K562 (cell line): ENCODE data around the gene SLC38A8. TPM values are rescaled to one million over a fixed set of nuclear protein-coding genes. Genes with fewer than 3 reads are reported as not detected.

Source experiments
- ATAC-seq: fragments of 200-7000 bp; cut with Tn5 transposase; 3 replicates; pipeline ENCODE4 v1.9.1; 2020; ENCODE audit warnings: moderate library complexity
- BruUV-seq: library from RNA; stranded (reverse); fragments of 400-500 nt; replicated peaks from 2 replicates; lab custom pipeline; 2021; lab: Mats Ljungman, UMichigan
- CTCF ChIA-PET: fragments of 300-600 bp; formaldehyde crosslinking; extraction: SDS; loops from one replicate; lab custom pipeline; 2021; ENCODE audit warnings: low intra/inter-chr PET ratio; lab: Yijun Ruan, JAX
- POLR2A ChIA-PET: fragments of 300-600, 350-650 bp; sonication (Branson Sonifier 250); formaldehyde crosslinking; extraction: SDS; loops from one replicate; lab custom pipeline; 2021; ENCODE audit warnings: antibody characterized with exemption, inconsistent platforms; lab: Yijun Ruan, JAX
- DNase-seq, 4 experiments: peaks; one replicate each; pipeline versions ENCODE4 v3.0.0 to v3.0.0-alpha.2; 2011 to 2018; ENCODE audit warnings: low spot score in 3 of 4, mixed read lengths in 3 of 4; ENCODE audit errors: extremely low read depth in 1 of 4
- FAIRE-seq: peaks from 2 replicates; lab custom pipeline; 2011; peaks lifted over from hg19 to GRCh38; lab: Jason Lieb, UNC
- H2AFZ ChIP-seq: 2 replicates; pipeline ENCODE4 v1.6.0; 2011; ENCODE audit warnings: low read depth, low read length, control low read depth, inconsistent platforms
- H3K27ac ChIP-seq: fragments of 200-600 bp; 3 replicates; pipeline ENCODE4 v1.8.0; 2011; ENCODE audit warnings: low read depth, mild to moderate bottlenecking, control low read depth, inconsistent platforms, low read length, moderate library complexity, mixed read lengths; ENCODE audit errors: extremely low read depth
- H3K27me3 ChIP-seq, 2 experiments: fragments of 300-600 bp in 1 of 2; 2 replicates in 1 of 2; 3 replicates in 1 of 2; pipeline versions ENCODE4 v1.6.0 to v1.8.0; 2011; ENCODE audit warnings: inconsistent platforms in 2 of 2, low read length in 2 of 2, mild to moderate bottlenecking in 1 of 2, mixed read lengths in 1 of 2, moderate library complexity in 1 of 2; ENCODE audit not compliant: control insufficient read depth in 2 of 2, insufficient read depth in 2 of 2
- H3K36me3 ChIP-seq: fragments of 300-600 bp; 3 replicates; pipeline ENCODE4 v1.8.0; 2011; ENCODE audit warnings: mild to moderate bottlenecking, low read length, inconsistent platforms; ENCODE audit not compliant: control insufficient read depth, insufficient read depth
- H3K4me1 ChIP-seq, 2 experiments: fragments of 200-600 bp in 1 of 2; replicated peaks in 1 of 2; 2 replicates in 1 of 2; 3 replicates in 1 of 2; pipeline versions ENCODE4 v1.5.1 to v1.8.0; 2011; ENCODE audit warnings: inconsistent platforms in 2 of 2, low read length in 2 of 2, mild to moderate bottlenecking in 1 of 2, mixed read lengths in 1 of 2, moderate library complexity in 1 of 2; ENCODE audit not compliant: control insufficient read depth in 2 of 2, insufficient read depth in 2 of 2
- H3K4me2 ChIP-seq: 2 replicates; pipeline ENCODE4 v1.6.1; 2011; ENCODE audit warnings: low read length, control low read depth, inconsistent platforms, mixed read lengths; ENCODE audit not compliant: insufficient read depth
- H3K4me3 ChIP-seq: fragments of 200-600 bp; sonication (generic), shearing (Covaris generic); 2 replicates; pipeline ENCODE4 v1.5.1; 2016; ENCODE audit warnings: control low read depth, inconsistent platforms
- H3K79me2 ChIP-seq: fragments of 200-600 bp; 3 replicates; pipeline ENCODE4 v1.8.0; 2011; ENCODE audit warnings: low read length, inconsistent platforms; ENCODE audit not compliant: control insufficient read depth, insufficient read depth
- H3K9ac ChIP-seq, 2 experiments: 2 replicates each; pipeline versions ENCODE4 v1.6.0 to v1.6.1; 2011; ENCODE audit warnings: low read depth in 2 of 2, low read length in 2 of 2, control low read depth in 1 of 2, inconsistent platforms in 1 of 2, mild to moderate bottlenecking in 1 of 2, mixed read lengths in 1 of 2; ENCODE audit not compliant: insufficient read depth in 1 of 2
- H3K9me1 ChIP-seq: one replicate; pipeline ENCODE4 v1.6.0; 2011; ENCODE audit warnings: inconsistent platforms, mild to moderate bottlenecking, low read length, moderate library complexity; ENCODE audit not compliant: control insufficient read depth, insufficient read depth
- H3K9me3 ChIP-seq: replicated peaks from 2 replicates; pipeline ENCODE4 v1.5.1; 2011; ENCODE audit warnings: low read depth, low read length, inconsistent platforms; ENCODE audit not compliant: control insufficient read depth, insufficient read depth
- H4K20me1 ChIP-seq: replicated peaks from 2 replicates; pipeline ENCODE4 v1.6.1; 2011; ENCODE audit warnings: low read length, inconsistent platforms, mixed read lengths; ENCODE audit not compliant: control insufficient read depth, insufficient read depth
- CTCF ChIP-seq, 3 experiments: IDR thresholded peaks in 2 of 3; conservative IDR thresholded peaks in 1 of 3; 2 replicates each; pipeline ENCODE4 v1.5.1; 2011 to 2012; ENCODE audit warnings: low read length in 3 of 3, mild to moderate bottlenecking in 3 of 3, control low read depth in 2 of 3, improper control_type of control experiment in 1 of 3, inconsistent platforms in 1 of 3, low read depth in 1 of 3, mixed read lengths in 1 of 3, moderate library complexity in 1 of 3; ENCODE audit not compliant: insufficient read depth in 2 of 3
- ETV5 ChIP-seq: sonication (generic); formaldehyde crosslinking; IDR thresholded peaks from 2 replicates; pipeline ENCODE4 v1.4.0; 2020; ENCODE audit warnings: low read depth, mild to moderate bottlenecking, missing genetic modification reagents
- MAFK ChIP-seq: IDR thresholded peaks from 2 replicates; pipeline ENCODE4 v1.6.1; 2011; ENCODE audit warnings: low read length, improper control_type of control experiment
- MBD1 ChIP-seq: fragments of 250-450 bp; sonication (Bioruptor Pico); IDR thresholded peaks from 2 replicates; pipeline ENCODE4 v1.8.0; 2022; ENCODE audit warnings: inconsistent platforms
- SMC3 ChIP-seq: conservative IDR thresholded peaks from 2 replicates; pipeline ENCODE4 v1.6.1; 2011; ENCODE audit warnings: low read depth, low read length, improper control_type of control experiment; ENCODE audit not compliant: insufficient read depth
- SOX6 ChIP-seq: fragments of 450-650 bp; IDR thresholded peaks from 2 replicates; pipeline ENCODE4 v1.6.1; 2014; ENCODE audit warnings: mild to moderate bottlenecking
- ZBTB40 ChIP-seq, 2 experiments: fragments of 450-650 bp in 1 of 2; sonication (generic) in 1 of 2; formaldehyde crosslinking in 1 of 2; IDR thresholded peaks; 2 replicates each; pipeline versions ENCODE4 v1.7.1 to v1.9.0; 2016 to 2022; ENCODE audit warnings: inconsistent platforms in 1 of 2, mild to moderate bottlenecking in 1 of 2, missing genetic modification reagents in 1 of 2
- WGBS: fragments of 100-300 bp; shearing (Covaris generic); methylation state at CpG from one replicate; pipeline ENCODE4 v1.1.6; 2016; ENCODE audit warnings: low coverage, mixed read lengths; ENCODE audit not compliant: insufficient coverage; ENCODE audit errors: missing lambda C conversion rate; 5-methylcytosine and 5-hydroxymethylcytosine counted together
- in situ Hi-C: fragments of 300-500 bp; cut with MboI; formaldehyde crosslinking; loops from 4 replicates; pipeline ENCODE4 v1.15.0; 2018; ENCODE audit warnings: inconsistent platforms, mixed read lengths
- intact Hi-C: fragments of 100-400 bp; cut with micrococcal nuclease; formaldehyde crosslinking; loops from 2 replicates; pipeline ENCODE4 v1.14.2; 2022
- polyA plus RNA-seq, 8 experiments: library from polyadenylated mRNA; depleted of rRNA in 4 of 8; stranded (reverse) in 5 of 8; unstranded in 3 of 8; fragments of >200 nt; fragmentation: Nextera tagmentation in 2 of 8; fragmentation: Illumina TruSeq in 1 of 8; extraction: Ambion mirVana in 2 of 8; extraction: Trizol in 1 of 8; gene quantifications; 2 replicates each; pipeline versions ENCODE4 v1.2.1 to v1.2.3, GENCODE V29; 2011 to 2014; ENCODE audit warnings: inconsistent platforms in 1 of 8, missing spikeins in 1 of 8
- total RNA-seq, 7 experiments: library from RNA; depleted of rRNA in 6 of 7; stranded (reverse); fragments of >200 nt in 6 of 7; fragmentation: Illumina TruSeq in 2 of 7; extraction: Trizol in 2 of 7; gene quantifications; 2 replicates each; pipeline versions ENCODE4 v1.2.1 to v1.2.3, GENCODE V29; 2011 to 2021; ENCODE audit warnings: low replicate concordance in 1 of 7

SLC38A8 gene
- total and polyA plus RNA-seq, 9 of the 15 experiments (the other 6 are each of a cell fraction or from before 2014, with no cell fraction given): 0.28 TPM; not detected in 8

- peaks cover 11% of the 10 kb centered on the region for H3K9me1 ChIP-seq
- peaks cover 16 to 36% of the 10 kb centered on the region in 2 experiments for H3K4me1 ChIP-seq
- ATAC-seq: peak; percentile 72
- POLR2A ChIA-PET: interaction anchor here (0.6 to 1.4 kb wide), 5 partner anchors 14 to 134 kb away, joined by 3 to 5 read pairs (median 4); no protein-coding TSS in a partner anchor
- H3K9ac ChIP-seq: no peak overlapping the region
- in situ Hi-C loops (loop anchor here (10.0 kb wide), 1 partner anchor 69 kb away; no protein-coding TSS in a partner anchor), intact Hi-C loops (loop anchor here (1.0 kb wide), 1 partner anchor 76 kb away; the partner anchor contains the start of gene NECAB2)
- peaks cover 33 to 44% of the 10 kb centered on the region in 2 experiments; a peak in 4 of 5 replicates for H3K27me3 ChIP-seq
- H2AFZ ChIP-seq: 0 out of 2 replicates have a peak overlapping the region, but pooled peaks have one; percentile 2
- CTCF ChIA-PET: interaction anchor here (1.6 kb wide), 1 partner anchor 76 kb away, joined by 4 read pairs; the partner anchor contains the start of gene NECAB2
- H3K79me2 ChIP-seq: no peaks in the 10 kb centered on the region
- WGBS: 24% methylated on average over 5 of the region's 5 CpGs
- peak; percentile 92 for FAIRE-seq
- peaks cover 44% of the 10 kb centered on the region; the same call in 1 of the 2 replicates for H4K20me1 ChIP-seq
- no peak overlapping the region for H3K27ac ChIP-seq
- H3K36me3 ChIP-seq: peaks cover 6% of the 10 kb centered on the region; the same call in 1 of the 3 replicates
- H3K4me2 ChIP-seq: peak overlapping the region; percentile 56; the same call in 1 of the 2 replicates
- H3K9me3 ChIP-seq: no peaks in the 10 kb centered on the region
- no TSS peak for BruUV-seq
- H3K4me3 ChIP-seq: no peak overlapping the region
- peak; percentile 59 to 68 (median 66) for DNase-seq
- TF ChIP-seq SOX6 (peak; percentile 43), SMC3 (peak; percentile 61; the same call in 1 of the 2 replicates), ZBTB40 (IDR thresholded peaks at IDR 0.05) (no peak), ZBTB40 (CRISPR knock-in tag; IDR thresholded peaks at IDR 0.05) (no peak), CTCF (IDR thresholded peaks at IDR 0.05 in 2 of 3, conservative IDR thresholded peaks at IDR 0.05 in 1 of 3; ENCODE audit: insufficient read depth in 2 of 3, low read depth in 1 of 3, low read length in 3 of 3) (peak; percentile 53 to 71 (median 69)), ETV5 (CRISPR knock-in tag) (0 out of 2 replicates have a peak, but pooled peaks have one; percentile 23), MAFK (no peak), MBD1 (CRISPR knock-in tag) (no peak)
Measured at GRCh38 chr16:84044118-84044488, 1.5 kb upstream of the SLC38A8 start.
